Measurements from ENCODE around the gene KRTAP3-2.
"Not testable (repeated sequence)": the region's sequence is repeated elsewhere in the genome, so short reads cannot be mapped to it uniquely, and the experiment has no call there.

The KRTAP3-2 gene

GRCh38 chr17:40999563-40999962, at the start of gene KRTAP3-2:
TSS of gene KRTAP3-2 (minus strand) at chr17:40999906. CDS start at chr17:40999853, 53 bp downstream.
- DNase-seq = not testable (repeated sequence)

- DNase-seq = no peak
These were observed 49.4 kb upstream of the KRTAP3-2 start for GRCh38 chr17:41049110-41049509.

GRCh38 chr17:41048441-41048840, 48.7 kb upstream of the KRTAP3-2 start:
- DNase-seq = no peak

GRCh38 chr17:41046735-41047465, 47.2 kb upstream of the KRTAP3-2 start, which contains the start of gene KRTAP2-1:
TSS of gene KRTAP2-1 (minus strand) at chr17:41047316. CDS start at chr17:41047267, 49 bp downstream.
- DNase-seq = not testable (repeated sequence)

GRCh38 chr17:41042953-41043352, 43.2 kb upstream of the KRTAP3-2 start:
- DNase-seq = no peak

- not testable (repeated sequence) for DNase-seq
These were observed 41.3 kb upstream of the KRTAP3-2 start, which contains the start of gene KRTAP1-1 for GRCh38 chr17:41040783-41041571. TSS of gene KRTAP1-1 (minus strand) at chr17:41041450. CDS start at chr17:41041397, 53 bp downstream.

- no peak for DNase-seq
These were observed 38.2 kb upstream of the KRTAP3-2 start for GRCh38 chr17:41037853-41038350.

GRCh38 chr17:41034346-41034935, 34.7 kb upstream of the KRTAP3-2 start, which contains the start of gene KRTAP1-3:
TSS of gene KRTAP1-3 (minus strand) at chr17:41034874. CDS start at chr17:41034821, 53 bp downstream.
- DNase-seq = not testable (repeated sequence)

- DNase-seq = no peak
These were observed 30.0 kb upstream of the KRTAP3-2 start, which contains the start of gene KRTAP1-4 for GRCh38 chr17:41029633-41030245. TSS of gene KRTAP1-4 (minus strand) at chr17:41030195. CDS start at chr17:41030078, 117 bp downstream.

GRCh38 chr17:41026715-41027471, 27.2 kb upstream of the KRTAP3-2 start, which contains the start of gene KRTAP1-5:
TSS of gene KRTAP1-5 (minus strand) at chr17:41027208. CDS start at chr17:41027155, 53 bp downstream.
- no peak for DNase-seq

- no peak for DNase-seq
These were observed 25.0 kb upstream of the KRTAP3-2 start for GRCh38 chr17:41024697-41025096.

- DNase-seq = no peak
These were observed 20.6 kb upstream of the KRTAP3-2 start for GRCh38 chr17:41020336-41020735.

GRCh38 chr17:41019415-41019814, 19.7 kb upstream of the KRTAP3-2 start:
- DNase-seq = no peak

- no peak for DNase-seq
These were observed 18.8 kb upstream of the KRTAP3-2 start for GRCh38 chr17:41018541-41018940.

GRCh38 chr17:41016578-41017215, 17.0 kb upstream of the KRTAP3-2 start:
- DNase-seq = no peak

GRCh38 chr17:41015454-41015853, 15.7 kb upstream of the KRTAP3-2 start:
- no peak for DNase-seq

GRCh38 chr17:41013606-41014005, 13.9 kb upstream of the KRTAP3-2 start:
- no peak for DNase-seq

- no peak for DNase-seq
These were observed 13.5 kb upstream of the KRTAP3-2 start for GRCh38 chr17:41013181-41013580.

- no peak for DNase-seq
These were observed 12.8 kb upstream of the KRTAP3-2 start for GRCh38 chr17:41012326-41013120.

GRCh38 chr17:41010441-41010840, 10.7 kb upstream of the KRTAP3-2 start:
- no peak for DNase-seq

Measured in CD4-positive, alpha-beta T cell treated with Interleukin-21 for 1 hour (primary cell).